Dermis blood vessel endothelial cell (primary cell): ENCODE measurements around the gene LIMD2. TPM values are rescaled to one million over a fixed set of nuclear protein-coding genes. Genes with fewer than 3 reads are reported as not detected.
A peak's percentile ranks its signal among the peaks of the same experiment; 100 is the strongest.

ENCODE experiments used
- DNase-seq: peaks from one replicate; pipeline ENCODE4 v3.0.0; 2010
- total RNA-seq: library from RNA; depleted of rRNA; stranded (reverse); fragments of >200 nt; gene quantifications from 2 replicates; pipeline ENCODE4 v1.2.3, GENCODE V29; 2014

LIMD2 gene
- total RNA-seq, 1 donor from 2014 or later, result 46.5 TPM

DNA sequence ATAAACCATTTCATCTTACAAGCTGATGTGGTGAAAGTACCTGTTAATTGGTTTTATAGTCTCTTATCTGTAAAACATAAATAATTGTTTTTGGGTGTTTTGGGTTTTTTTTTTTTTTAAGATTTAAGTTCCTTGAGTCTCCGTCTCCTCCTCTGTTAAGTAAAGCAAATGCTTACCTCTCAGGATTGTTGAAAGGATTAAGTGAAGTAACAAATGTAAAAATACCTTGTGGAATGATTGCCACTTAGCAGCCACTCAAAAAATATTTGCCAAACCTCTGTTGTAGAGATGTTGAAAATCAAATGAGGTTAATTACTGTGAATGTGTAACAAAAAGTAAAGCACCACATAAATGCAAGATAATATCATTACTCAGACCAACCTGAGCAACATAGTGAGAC, 19.2 kb downstream of the LIMD2 start:
- no peak for DNase-seq

DNA sequence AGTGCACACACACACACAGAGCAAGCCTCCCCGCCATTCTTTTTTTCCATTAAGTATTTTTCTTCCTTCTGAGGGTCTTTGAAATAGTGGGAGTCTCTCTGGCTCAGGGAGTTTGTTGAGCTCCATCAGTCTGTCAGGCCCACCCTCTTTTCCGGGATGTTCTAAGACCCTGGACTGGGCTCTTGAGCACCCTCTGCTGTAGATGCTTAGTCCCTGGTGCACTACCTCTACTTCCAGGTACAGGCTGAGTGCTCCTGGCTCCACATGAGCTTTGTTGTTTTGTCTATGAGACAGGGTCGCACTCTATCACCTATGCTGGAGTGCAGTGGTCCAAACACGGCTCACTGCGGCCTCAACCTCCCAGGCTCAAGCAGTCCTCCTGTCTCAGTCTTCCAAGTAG, 20.7 kb downstream of the LIMD2 start:
- DNase-seq, result no peak

DNA sequence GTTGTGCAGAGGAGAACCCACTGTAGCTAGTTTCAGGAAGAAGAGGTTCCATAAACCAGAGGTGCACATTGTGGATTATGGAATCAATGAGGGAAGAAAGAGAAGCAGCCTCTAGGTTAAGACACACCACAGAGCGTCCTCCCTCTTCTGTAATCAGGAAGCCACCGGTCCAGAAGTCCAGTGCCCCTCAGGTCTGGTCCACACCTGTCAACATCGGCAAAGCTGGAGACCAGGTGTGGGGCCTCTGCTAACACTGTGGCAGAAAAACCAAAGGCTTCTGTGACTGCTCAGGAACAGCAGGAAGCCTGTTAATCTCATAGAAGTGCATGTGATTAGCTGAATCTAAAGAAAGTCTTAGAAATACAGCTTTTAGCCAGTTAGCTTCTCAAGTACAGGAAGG, 23.3 kb downstream of the LIMD2 start:
- peak; percentile 45 for DNase-seq

DNA sequence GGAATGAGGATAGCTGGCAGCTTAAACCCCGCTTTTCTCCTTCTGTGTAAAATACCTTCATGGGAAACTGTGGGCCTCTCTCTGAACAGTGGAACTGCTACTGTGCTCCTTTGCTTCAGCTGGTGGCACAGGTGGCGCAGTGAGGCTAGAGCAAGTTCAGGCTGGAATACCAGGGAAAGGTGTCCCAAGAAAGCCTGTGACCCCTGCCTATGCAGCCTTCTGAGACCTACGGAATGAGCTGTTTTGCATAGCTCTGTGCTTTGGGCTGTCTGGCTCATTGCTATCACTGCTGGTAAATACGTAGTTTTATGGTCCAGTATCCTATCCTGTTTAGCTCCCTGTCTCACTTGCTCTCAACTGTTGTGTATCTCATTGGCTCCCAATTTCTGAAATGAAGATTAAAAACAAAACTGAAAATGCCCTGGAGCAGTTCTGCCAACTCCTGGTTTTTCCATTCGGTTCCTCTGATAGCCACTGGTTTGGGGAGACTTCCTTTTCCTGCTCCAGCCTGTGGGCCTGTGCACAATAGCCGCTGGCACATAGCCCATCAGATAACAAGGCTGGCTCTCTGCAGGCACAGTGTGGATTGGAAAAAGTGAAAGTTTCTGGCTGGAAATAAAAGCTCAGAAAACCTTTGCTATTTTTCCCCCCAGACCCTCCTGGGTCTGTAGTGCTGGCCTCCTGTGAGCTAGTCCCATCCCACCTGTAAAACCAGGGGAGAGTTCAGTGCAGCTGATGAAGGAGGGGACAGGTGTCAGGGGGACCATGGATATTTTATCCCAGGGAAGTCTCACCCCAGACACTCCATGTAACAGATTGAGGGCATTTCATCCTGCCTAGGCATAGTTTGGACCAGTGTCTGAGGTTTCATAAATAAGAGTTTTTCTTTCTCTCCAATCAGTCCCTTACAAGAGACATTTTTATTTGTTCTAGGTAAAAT, 24.0 kb downstream of the LIMD2 start:
- peak; percentile 99 for DNase-seq

DNA sequence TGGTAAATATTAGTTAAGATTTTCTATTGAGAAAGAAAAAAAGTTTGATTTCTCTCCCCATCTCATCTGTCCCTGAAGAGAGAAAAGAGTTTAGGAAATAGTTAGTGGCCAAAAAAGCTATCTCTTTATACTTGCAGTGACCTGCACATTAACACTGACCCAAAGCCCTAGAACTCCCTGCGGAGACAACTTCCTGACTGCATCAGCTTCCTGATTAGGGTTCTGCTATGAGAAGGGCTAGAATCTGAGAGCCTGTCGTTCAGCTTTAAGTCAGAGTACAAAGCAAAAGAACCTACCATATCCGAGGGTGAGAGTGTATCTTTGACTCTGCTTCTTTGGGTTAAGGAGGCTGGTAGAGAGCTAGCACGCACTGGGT, 24.7 kb downstream of the LIMD2 start:
- peak; percentile 83 for DNase-seq

DNA sequence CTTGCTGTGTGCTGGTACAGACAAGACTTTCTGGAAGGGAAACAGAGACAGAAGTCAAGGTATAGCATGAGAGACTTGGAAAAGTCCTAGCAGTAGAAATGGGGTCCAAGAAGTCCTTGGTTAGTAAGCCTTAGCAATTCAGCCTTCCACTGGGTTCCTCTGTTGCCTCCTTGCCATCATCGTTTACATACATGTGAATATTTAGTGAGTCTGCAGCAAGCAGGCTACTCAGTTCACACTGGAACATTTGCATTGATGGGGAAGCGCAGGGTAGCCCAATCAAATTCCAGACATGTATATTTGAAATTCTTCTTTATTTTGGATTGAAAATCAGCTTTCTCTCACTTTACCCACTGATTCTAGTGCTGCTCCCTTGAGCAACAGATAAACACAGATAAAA, 27.1 kb downstream of the LIMD2 start:
- no peak for DNase-seq

DNA sequence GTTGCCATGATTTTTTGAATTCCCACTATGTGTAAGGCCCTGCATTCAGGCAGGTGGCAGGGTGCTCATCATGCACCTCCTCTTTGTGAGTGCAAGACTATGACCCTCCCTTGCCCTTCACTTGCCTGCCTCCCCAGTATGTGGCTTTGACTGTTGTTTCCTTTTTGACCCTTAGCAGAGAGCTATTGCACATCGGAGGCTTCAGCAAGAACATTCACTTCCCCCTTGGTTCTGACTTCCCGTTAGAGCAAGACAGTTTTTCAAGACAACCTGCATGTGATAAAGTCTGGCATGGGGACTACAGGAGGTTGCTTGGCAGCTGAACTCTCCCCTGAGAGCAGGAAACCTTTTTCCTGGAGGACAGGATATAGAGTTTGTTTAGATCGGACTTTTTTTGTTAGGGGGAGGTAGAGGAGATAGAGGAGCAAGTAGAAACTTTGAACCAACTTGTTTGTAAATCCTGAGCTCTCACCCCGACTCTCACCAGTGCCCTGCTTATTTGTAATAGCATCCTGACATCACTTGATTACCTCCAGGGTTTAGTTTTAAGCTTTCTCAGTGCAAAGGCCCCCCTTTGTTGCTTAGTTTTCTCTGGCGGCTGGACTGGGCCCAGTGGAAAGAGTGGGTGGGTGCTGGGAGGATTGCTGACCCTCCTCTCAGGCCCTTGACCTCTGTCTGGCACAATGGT, 34.3 kb downstream of the LIMD2 start:
- DNase-seq, result peak; percentile 83

DNA sequence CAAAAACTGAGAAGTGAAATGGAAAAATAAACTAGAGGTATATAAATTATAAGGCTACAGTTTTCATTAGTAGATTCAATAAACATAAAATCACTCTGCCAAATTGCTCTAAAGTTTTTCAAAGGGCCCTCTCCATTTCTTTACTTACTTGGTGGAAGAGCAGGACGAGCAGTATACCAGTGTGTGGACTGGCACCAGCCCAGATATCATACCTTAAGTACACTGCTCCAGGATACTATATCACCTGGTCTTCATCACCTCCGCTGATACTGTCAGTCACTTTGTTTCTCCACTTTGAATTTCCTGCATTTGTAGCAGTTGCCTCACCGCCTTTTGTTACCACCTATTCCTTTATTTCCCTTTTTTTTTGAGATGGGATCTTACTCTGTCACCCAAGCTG, 40.1 kb downstream of the LIMD2 start:
- no peak for DNase-seq

DNA sequence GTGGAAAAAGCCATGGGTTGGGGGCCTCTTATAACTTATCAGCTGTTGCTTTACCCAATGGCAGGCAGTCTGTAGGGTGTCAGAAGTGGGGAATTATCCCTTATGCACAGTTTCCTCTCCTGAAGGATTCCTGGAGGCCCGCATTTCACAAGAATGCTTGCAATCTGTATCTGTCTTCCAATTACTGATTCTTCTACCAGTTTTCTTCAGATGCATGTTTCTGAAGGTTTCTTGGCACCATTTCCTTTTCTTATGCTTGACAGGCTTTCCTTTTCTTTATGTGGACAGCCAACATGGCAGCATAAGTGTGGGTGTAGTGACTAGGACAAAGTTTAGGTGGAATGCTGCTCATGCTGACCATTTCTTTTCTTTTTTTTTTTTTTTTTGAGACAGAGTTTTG, 41.6 kb downstream of the LIMD2 start:
- no peak for DNase-seq

DNA sequence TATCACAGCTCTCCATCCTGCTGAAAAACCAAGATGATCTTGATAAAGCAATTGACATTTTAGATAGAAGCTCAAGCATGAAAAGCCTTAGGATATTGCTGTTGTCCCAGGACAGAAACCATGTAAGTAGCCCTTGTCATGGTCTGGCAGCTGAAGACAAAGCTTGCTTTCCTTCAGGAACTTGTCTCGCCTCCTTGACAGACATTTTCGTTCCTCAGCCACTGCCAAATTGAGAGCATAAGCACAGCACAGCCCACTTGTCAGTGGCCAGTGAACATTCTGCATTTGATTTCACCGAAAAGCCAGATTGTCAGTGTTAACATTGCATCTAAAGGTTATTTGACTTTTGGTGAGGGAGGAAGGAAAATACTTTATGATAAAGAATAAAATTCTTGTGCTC, 42.1 kb downstream of the LIMD2 start:
- DNase-seq, result no peak

DNA sequence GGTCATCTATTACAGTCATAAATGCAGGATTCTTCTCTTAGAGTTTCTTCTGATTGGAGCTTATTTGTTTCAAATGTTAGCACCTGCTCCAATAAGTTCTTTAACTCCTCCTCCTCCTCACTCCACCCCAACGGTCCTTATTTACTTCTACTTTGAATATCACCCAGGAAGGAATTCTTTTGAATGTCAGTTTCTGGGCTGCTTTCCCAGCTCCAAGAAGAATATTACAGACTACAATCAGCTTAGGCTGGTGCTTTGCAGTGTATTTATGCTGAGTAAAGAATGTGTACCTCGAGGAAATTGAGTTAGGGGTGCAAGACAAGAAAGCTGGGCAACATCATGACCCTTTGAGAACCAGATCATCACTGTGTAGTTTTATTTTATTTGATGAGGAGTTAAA, 46.9 kb downstream of the LIMD2 start:
- DNase-seq, result no peak

DNA sequence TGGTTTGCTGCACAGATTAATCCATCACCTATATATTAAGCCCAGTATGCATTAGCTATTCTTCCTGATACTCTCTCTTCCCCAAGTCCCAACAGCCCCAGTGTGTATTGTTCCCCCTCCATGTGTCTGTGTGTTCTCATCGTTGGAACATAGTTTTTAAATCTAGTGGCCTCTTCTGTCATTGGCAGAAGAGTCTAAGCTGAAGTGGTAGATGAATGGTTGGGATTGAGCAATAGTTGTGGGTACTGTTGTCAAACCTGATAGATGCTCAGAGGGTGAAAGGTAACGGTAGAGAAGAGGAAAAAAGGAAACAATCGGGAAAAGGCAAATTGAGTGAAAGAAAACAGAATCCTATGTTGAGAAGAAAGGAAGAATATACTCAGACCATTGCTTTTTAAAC, 47.8 kb downstream of the LIMD2 start:
- DNase-seq, result no peak

DNA sequence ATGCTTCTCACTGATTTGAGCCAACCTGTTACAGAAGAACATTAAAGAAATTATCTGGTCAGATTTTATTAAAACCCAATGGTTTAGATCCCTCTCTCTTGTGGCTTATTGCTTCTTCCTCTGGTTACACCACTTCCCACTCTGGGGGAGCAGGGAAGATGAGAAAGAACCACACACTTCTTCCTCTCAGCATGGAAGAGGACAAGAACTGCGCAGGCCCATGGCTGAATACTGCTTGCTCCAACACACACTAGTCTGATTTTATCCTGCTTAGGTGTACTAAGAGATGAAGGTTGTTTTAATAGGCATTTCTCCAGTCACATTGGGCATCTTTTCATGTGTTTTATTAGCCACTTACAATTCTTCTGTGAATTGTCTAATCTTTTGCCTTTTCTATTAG, 50.1 kb downstream of the LIMD2 start:
- no peak for DNase-seq

DNA sequence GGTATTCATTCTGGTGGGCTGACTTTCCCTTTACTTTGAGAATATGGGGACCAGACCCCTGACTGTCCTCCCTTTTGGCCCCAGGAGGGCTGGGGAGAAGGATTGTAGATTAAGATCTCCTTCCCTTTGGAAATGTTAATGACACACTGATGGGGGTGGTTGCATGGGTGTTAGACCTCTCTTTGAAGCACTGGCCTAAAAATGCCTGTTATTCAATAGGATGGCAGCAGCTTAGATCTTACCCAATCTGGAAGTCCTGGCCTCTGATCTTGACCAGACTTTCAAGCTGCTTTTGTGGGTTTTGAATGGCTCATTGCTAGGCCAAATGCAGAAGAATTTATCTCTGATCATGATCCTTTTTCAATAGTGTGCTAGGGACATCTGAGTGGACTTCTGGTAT, 52.0 kb downstream of the LIMD2 start:
- no peak for DNase-seq

DNA sequence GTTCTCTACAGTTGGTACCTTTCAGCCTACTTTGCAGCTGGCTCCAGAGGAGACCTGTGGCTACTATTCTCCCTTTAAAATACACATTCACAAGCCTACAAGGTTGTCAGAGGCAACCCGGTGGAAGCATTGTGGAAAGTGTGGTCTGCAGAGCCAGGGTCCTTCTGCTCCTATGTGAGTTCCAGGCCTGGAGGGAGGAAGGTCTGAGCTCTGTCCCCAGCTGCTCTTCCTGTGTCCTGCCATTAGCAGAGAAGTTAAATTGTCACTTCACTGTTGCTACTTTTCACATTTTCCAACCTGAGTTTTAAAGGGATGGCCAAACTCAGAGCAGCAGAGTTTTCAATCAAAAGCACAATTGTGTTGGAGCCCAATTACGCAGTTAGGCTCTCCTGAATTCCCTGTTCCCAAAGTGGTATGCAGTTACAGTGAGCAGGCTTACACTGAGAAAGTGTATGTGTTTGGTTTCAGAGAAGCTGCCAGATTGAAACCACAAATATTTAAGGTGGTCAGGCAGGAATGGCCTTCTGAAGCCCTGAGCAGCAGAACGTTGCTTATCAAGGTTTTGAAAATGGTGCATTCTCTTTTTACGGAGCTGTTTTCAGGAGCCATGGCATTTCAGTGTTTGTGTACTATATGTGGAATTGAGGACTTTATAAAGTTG, 52.7 kb downstream of the LIMD2 start:
- no peak for DNase-seq

DNA sequence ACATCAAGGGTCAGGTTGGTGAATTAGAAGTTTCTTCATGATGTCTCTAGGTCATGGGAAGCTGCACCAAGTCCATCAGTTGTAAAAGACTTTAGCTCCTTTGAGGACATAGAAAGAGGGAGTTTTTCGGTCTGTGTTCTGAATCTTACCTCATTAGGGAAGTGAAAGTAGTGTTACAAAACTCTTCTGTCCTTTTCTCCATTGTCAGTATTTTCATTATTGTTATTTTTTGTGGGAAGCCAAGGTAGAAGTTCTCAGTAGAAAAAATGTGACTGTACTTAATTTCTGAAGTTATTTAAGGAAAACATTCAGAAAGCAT, 53.5 kb downstream of the LIMD2 start:
- DNase-seq, result no peak

Other genes starting within 250 kb of the LIMD2 start
- 155 and 366 TPM in 2 replicates for gene ACE, start 223.1 kb downstream of the LIMD2 start, total RNA-seq
- 0.05 TPM in 1 of 2 replicates, not detected in the other for gene KCNH6, start 176.8 kb downstream of the LIMD2 start, total RNA-seq
- gene DCAF7, start 149.6 kb downstream of the LIMD2 start, total RNA-seq, result 27.9 and 55.2 TPM in 2 replicates
- gene TACO1, start 99.2 kb downstream of the LIMD2 start, total RNA-seq, result 15.5 and 24.3 TPM in 2 replicates
- gene MAP3K3, start 77.7 kb downstream of the LIMD2 start, total RNA-seq, result 138 and 207 TPM in 2 replicates
- gene STRADA, start 41.7 kb upstream of the LIMD2 start, total RNA-seq, result 26.5 and 27.5 TPM in 2 replicates
- gene CCDC47, start 73.5 kb upstream of the LIMD2 start, total RNA-seq, result 109 and 164 TPM in 2 replicates
- 71.6 and 81.5 TPM in 2 replicates for gene DDX42, start 74.0 kb upstream of the LIMD2 start, total RNA-seq
- 46.6 and 92.0 TPM in 2 replicates for gene PSMC5, start 127.3 kb upstream of the LIMD2 start, total RNA-seq
- gene FTSJ3, start 127.5 kb upstream of the LIMD2 start, total RNA-seq, result 73.3 and 78.8 TPM in 2 replicates
- 78.8 and 97.8 TPM in 2 replicates for gene SMARCD2, start 142.6 kb upstream of the LIMD2 start, total RNA-seq
- gene CSH2, start 173.6 kb upstream of the LIMD2 start, total RNA-seq, result not detected in 2 replicates
- not detected in 2 replicates for gene GH2, start 181.8 kb upstream of the LIMD2 start, total RNA-seq
- not detected in 2 replicates for gene CSH1, start 196.4 kb upstream of the LIMD2 start, total RNA-seq
- not detected in 2 replicates for gene CSHL1, start 211.1 kb upstream of the LIMD2 start, total RNA-seq
- not detected in 2 replicates for gene GH1, start 218.7 kb upstream of the LIMD2 start, total RNA-seq
- 2.1 and 5.1 TPM in 2 replicates for gene CD79B, start 232.2 kb upstream of the LIMD2 start, total RNA-seq